ENCODE measurements around the gene MARCHF10. TPM values are rescaled to one million over a fixed set of nuclear protein-coding genes. Genes with fewer than 3 reads are reported as not detected.
"Not testable (repeated sequence)": the region's sequence is repeated elsewhere in the genome, so short reads cannot be mapped to it uniquely, and the experiment has no call there.

Gene MARCHF10
- total RNA-seq, 2 experiments from 2014 or later = not detected

- POLR2A ChIA-PET = no interaction called here
- CTCF ChIA-PET = interaction anchor here (0.6 to 2.0 kb wide), 4 partner anchors 34 to 339 kb away, joined by 3 to 6 read pairs (median 3); no protein-coding TSS in a partner anchor
Observed at GRCh38 chr17:62704381-62704971, 103.6 kb downstream of the MARCHF10 start.

- POLR2A ChIA-PET = no interaction called here
- CTCF ChIA-PET = interaction anchor here (1.2 to 2.0 kb wide), 2 partner anchors 261 to 266 kb away, joined by 3 to 6 read pairs; no protein-coding TSS in a partner anchor
Observed at GRCh38 chr17:62703776-62704380, 104.2 kb downstream of the MARCHF10 start.

- CTCF ChIA-PET = interaction anchor here (1.2 to 2.0 kb wide), 2 partner anchors 262 to 267 kb away, joined by 3 to 6 read pairs; no protein-coding TSS in a partner anchor
Observed at GRCh38 chr17:62703261-62703775, 104.8 kb downstream of the MARCHF10 start.

GRCh38 chr17:62702746-62703260, 105.3 kb downstream of the MARCHF10 start:
- POLR2A ChIA-PET = no interaction called here
- CTCF ChIA-PET = interaction anchor here (1.2 to 2.0 kb wide), 2 partner anchors 263 to 268 kb away, joined by 3 to 6 read pairs; no protein-coding TSS in a partner anchor

More at GRCh38 chr17:62703261-62703775, 104.8 kb downstream of the MARCHF10 start:
- POLR2A ChIA-PET = no interaction called here

GRCh38 chr17:62701706-62702085, 106.4 kb downstream of the MARCHF10 start:
- CTCF ChIA-PET = no interaction called here

GRCh38 chr17:62700964-62701705, 107.0 kb downstream of the MARCHF10 start:
- ChIA-PET POLR2A (no interaction called here), CTCF (no interaction called here)

More at GRCh38 chr17:62701706-62702085, 106.4 kb downstream of the MARCHF10 start:
- POLR2A ChIA-PET = no interaction called here

GRCh38 chr17:62698459-62698858, 109.7 kb downstream of the MARCHF10 start:
- POLR2A ChIA-PET = interaction anchor here (0.6 kb wide), 1 partner anchor 425 kb away, joined by 7 read pairs; no protein-coding TSS in a partner anchor
- CTCF ChIA-PET = not testable (repeated sequence)

- ChIA-PET CTCF (no interaction called here), POLR2A (no interaction called here)
Observed at GRCh38 chr17:62696726-62697490, 111.2 kb downstream of the MARCHF10 start.

GRCh38 chr17:62696256-62696655, 111.9 kb downstream of the MARCHF10 start:
- ChIA-PET CTCF (no interaction called here), POLR2A (no interaction called here)

GRCh38 chr17:62695093-62695738, 112.9 kb downstream of the MARCHF10 start:
- CTCF ChIA-PET = interaction anchor here (0.6 kb wide), 1 partner anchor 682 kb away, joined by 4 read pairs; no protein-coding TSS in a partner anchor
- POLR2A ChIA-PET = not testable (repeated sequence)

- CTCF ChIA-PET = interaction anchor here (2.0 kb wide), 1 partner anchor 713 kb away, joined by 4 read pairs; no protein-coding TSS in a partner anchor
- POLR2A ChIA-PET = no interaction called here
Observed at GRCh38 chr17:62693616-62694409, 114.3 kb downstream of the MARCHF10 start.

GRCh38 chr17:62692721-62693431, 115.2 kb downstream of the MARCHF10 start:
- CTCF ChIA-PET = interaction anchor here (2.0 kb wide), 1 partner anchor 713 kb away, joined by 4 read pairs; no protein-coding TSS in a partner anchor
- POLR2A ChIA-PET = interaction anchor here (0.6 kb wide), 1 partner anchor 496 kb away, joined by 6 read pairs; no protein-coding TSS in a partner anchor

- ChIA-PET CTCF (interaction anchor here (2.0 kb wide), 1 partner anchor 714 kb away, joined by 4 read pairs; no protein-coding TSS in a partner anchor), POLR2A (interaction anchor here (0.6 kb wide), 1 partner anchor 497 kb away, joined by 6 read pairs; no protein-coding TSS in a partner anchor)
Observed at GRCh38 chr17:62692159-62692651, 115.9 kb downstream of the MARCHF10 start.

- CTCF ChIA-PET = interaction anchor here (0.8 kb wide), 1 partner anchor 42 kb away, joined by 3 read pairs; no protein-coding TSS in a partner anchor
- POLR2A ChIA-PET = not testable (repeated sequence)
Observed at GRCh38 chr17:62691589-62691915, 116.6 kb downstream of the MARCHF10 start.

- ChIA-PET CTCF (interaction anchor here (0.8 kb wide), 1 partner anchor 43 kb away, joined by 3 read pairs; no protein-coding TSS in a partner anchor), POLR2A (no interaction called here)
Observed at GRCh38 chr17:62690168-62690897, 117.8 kb downstream of the MARCHF10 start.

GRCh38 chr17:62689441-62690167, 118.5 kb downstream of the MARCHF10 start:
- CTCF ChIA-PET = no interaction called here

More at GRCh38 chr17:62689441-62690167, 118.5 kb downstream of the MARCHF10 start:
- POLR2A ChIA-PET = no interaction called here

All from activated CD8-positive, alpha-beta memory T cell treated with anti-CD3 and anti-CD28 coated beads for 36 hours (primary cell).